ENCODE data around the gene FOXN4.

- TF ChIP-seq CTCF (conservative IDR thresholded peaks at IDR 0.05 in 1 of 2, IDR thresholded peaks at IDR 0.05 in 1 of 2; ENCODE audit: low read depth in 1 of 2, low read length in 2 of 2) = no peak
- no peak for TF ChIP-seq EZH2 (IDR thresholded peaks at IDR 0.05; ENCODE audit: low read length, missing control alignments)
These were observed 19.5 kb downstream of the FOXN4 start for GRCh38 chr12:109289551-109289950.

Measured in fibroblast of lung (primary cell).